Uterus (tissue), 4 donors: Measurements from ENCODE around the gene NDUFS7. TPM values are rescaled to one million over a fixed set of nuclear protein-coding genes. Genes with fewer than 3 reads are reported as not detected.

Experiments
- DNase-seq, 2 donors: peaks; one replicate each; pipeline ENCODE4 v3.0.0-alpha.2; 2019 to 2020
- H3K27ac ChIP-seq, 2 donors: fragments of 200-600 bp; sonication (generic); 1 replicate in 1 of 2; 2 replicates in 1 of 2; pipeline ENCODE4 v1.5.1; 2016 to 2018
- H3K27me3 ChIP-seq, 2 donors: fragments of 200-600 bp; sonication (generic); one replicate each; pipeline ENCODE4 v1.5.1; 2018 to 2019; ENCODE audit warnings: control low read depth in 1 of 2
- H3K36me3 ChIP-seq, 2 donors: fragments of 200-600 bp; sonication (generic); one replicate each; pipeline ENCODE4 v1.5.1; 2019; ENCODE audit warnings: control low read depth in 1 of 2
- H3K4me1 ChIP-seq, 2 donors: fragments of 200-600 bp; sonication (generic); one replicate each; pipeline ENCODE4 v1.5.1; 2018 to 2019; ENCODE audit warnings: control low read depth in 1 of 2
- H3K4me3 ChIP-seq, 2 donors: fragments of 200-600 bp; sonication (generic); 1 replicate in 1 of 2; 2 replicates in 1 of 2; pipeline ENCODE4 v1.5.1; 2018 to 2019; ENCODE audit warnings: mild to moderate bottlenecking in 1 of 2
- H3K9me3 ChIP-seq, 2 donors: fragments of 200-600 bp; sonication (generic); one replicate each; pipeline ENCODE4 v1.5.1; 2019; ENCODE audit warnings: control low read depth in 1 of 2
- CTCF ChIP-seq, 4 experiments: fragments of 200-600 bp in 2 of 4; fragments of 450-650 bp in 2 of 4; sonication (generic) in 2 of 4; IDR thresholded peaks; one replicate each; pipeline ENCODE4 v1.5.1; 2016 to 2019; ENCODE audit warnings: antibody characterized with exemption in 4 of 4, mild to moderate bottlenecking in 2 of 4, moderate library complexity in 1 of 4
- POLR2A ChIP-seq, 2 donors: fragments of 450-650 bp; IDR thresholded peaks; one replicate each; pipeline ENCODE4 v1.6.1; 2016; ENCODE audit warnings: antibody characterized with exemption in 2 of 2, mild to moderate bottlenecking in 1 of 2, moderate library complexity in 1 of 2
- intact Hi-C: fragments of 100-400 bp; cut with DNase I; formaldehyde crosslinking; loops from one replicate; pipeline ENCODE4 v1.15.1; 2023; ENCODE audit warnings: low total_unique reads
- total RNA-seq, 4 donors: library from RNA; depleted of rRNA in 3 of 4; stranded (reverse); fragments of >200 nt in 3 of 4; gene quantifications; one replicate each; pipeline versions ENCODE4 v1.1.0 to v1.2.4, GENCODE V29; 2014 to 2023
- donor health status: DM: yes; HTN: yes; CAD: no.

NDUFS7 gene
- total RNA-seq, 4 donors from 2014 or later: 39.2 to 65.5 (median 42.1) TPM

GRCh38 chr19:1424192-1424955 is 40.7 kb downstream of the NDUFS7 start:
- TF ChIP-seq POLR2A (IDR thresholded peaks at IDR 0.05): no peak
- TF ChIP-seq CTCF (IDR thresholded peaks at IDR 0.05): no peak
- DNase-seq: no peak
- no peak overlapping the region for H3K27ac ChIP-seq
- H3K4me3 ChIP-seq: no peak overlapping the region
- no peaks in the 10 kb centered on the region for H3K27me3 ChIP-seq
- H3K4me1 ChIP-seq: peaks cover 0 to 6% of the 10 kb centered on the region in 2 donors
- H3K9me3 ChIP-seq: no peaks in the 10 kb centered on the region
- intact Hi-C loops: no loop called here
- no peaks in the 10 kb centered on the region for H3K36me3 ChIP-seq

- Histone ChIP-seq H3K4me1 (peaks cover 0 to 6% of the 10 kb centered on the region in 2 donors), H3K27me3 (no peaks in the 10 kb centered on the region), H3K4me3 (no peak overlapping the region), H3K27ac (no peak overlapping the region), H3K9me3 (no peaks in the 10 kb centered on the region), H3K36me3 (no peaks in the 10 kb centered on the region)
- no peak for TF ChIP-seq POLR2A (IDR thresholded peaks at IDR 0.05)
- no peak for TF ChIP-seq CTCF (IDR thresholded peaks at IDR 0.05)
- intact Hi-C loops: no loop called here
- DNase-seq: no peak
Measured at GRCh38 chr19:1425102-1425837, 41.6 kb downstream of the NDUFS7 start.

GRCh38 chr19:1425902-1426301 is 42.2 kb downstream of the NDUFS7 start:
- H3K27ac ChIP-seq: no peak overlapping the region
- no peaks in the 10 kb centered on the region for H3K36me3 ChIP-seq
- no peaks in the 10 kb centered on the region for H3K9me3 ChIP-seq
- no peak for TF ChIP-seq CTCF (IDR thresholded peaks at IDR 0.05)
- no peak for TF ChIP-seq POLR2A (IDR thresholded peaks at IDR 0.05)
- DNase-seq: no peak
- no peak overlapping the region for H3K4me3 ChIP-seq
- H3K27me3 ChIP-seq: no peaks in the 10 kb centered on the region
- H3K4me1 ChIP-seq: peaks cover 0 to 6% of the 10 kb centered on the region in 2 donors
- intact Hi-C loops: no loop called here

- Histone ChIP-seq H3K27ac (no peak overlapping the region), H3K9me3 (no peaks in the 10 kb centered on the region), H3K4me3 (no peak overlapping the region), H3K4me1 (peaks cover 0 to 6% of the 10 kb centered on the region in 2 donors), H3K36me3 (no peaks in the 10 kb centered on the region), H3K27me3 (no peaks in the 10 kb centered on the region)
- TF ChIP-seq CTCF (IDR thresholded peaks at IDR 0.05) (no peak), POLR2A (IDR thresholded peaks at IDR 0.05) (no peak)
- intact Hi-C loops: no loop called here
- DNase-seq: no peak
Measured at GRCh38 chr19:1426736-1427135, 43.0 kb downstream of the NDUFS7 start.
